NCI-H1092 (cell line): Measurements from ENCODE around the gene NATD1.

Experiments
- DNase-seq: peaks from one replicate; lab custom pipeline; 2025; lab: John Stamatoyannopoulos, UW

NATD1 gene

DNA sequence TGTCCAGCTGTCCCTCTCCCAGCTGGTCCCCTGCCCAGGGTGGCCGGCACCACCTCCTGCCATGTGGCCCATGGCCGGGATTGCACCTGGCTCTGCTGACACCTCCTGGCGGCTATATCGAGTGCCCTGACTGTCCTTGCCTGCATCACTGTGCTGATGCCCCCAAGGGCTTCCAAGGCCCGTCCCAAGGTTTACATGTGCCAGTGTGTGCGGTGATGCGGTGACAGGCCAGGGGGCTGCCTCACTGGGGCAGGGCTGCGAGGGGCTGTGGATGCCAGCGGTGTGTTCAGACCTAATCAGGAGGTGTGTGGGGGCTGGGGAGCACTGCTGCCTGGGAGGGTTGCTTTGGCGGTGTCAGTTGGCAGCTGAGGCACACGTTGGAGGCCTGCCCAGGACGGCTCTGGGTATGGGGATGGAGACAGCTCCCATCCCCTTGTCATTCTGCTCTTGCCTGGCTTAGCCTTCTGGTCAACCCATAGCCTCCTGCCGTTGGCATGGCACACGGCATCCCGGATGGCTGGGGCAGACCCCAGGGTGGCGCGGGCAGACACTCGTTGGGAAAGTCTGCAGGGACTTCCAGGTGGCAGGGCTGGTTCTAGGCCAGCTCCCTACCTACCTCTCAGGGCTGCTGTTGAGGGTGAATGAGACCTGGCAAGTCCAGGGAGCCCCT lies 36.8 kb upstream of the NATD1 start:
- peak; percentile 16 for DNase-seq

DNA sequence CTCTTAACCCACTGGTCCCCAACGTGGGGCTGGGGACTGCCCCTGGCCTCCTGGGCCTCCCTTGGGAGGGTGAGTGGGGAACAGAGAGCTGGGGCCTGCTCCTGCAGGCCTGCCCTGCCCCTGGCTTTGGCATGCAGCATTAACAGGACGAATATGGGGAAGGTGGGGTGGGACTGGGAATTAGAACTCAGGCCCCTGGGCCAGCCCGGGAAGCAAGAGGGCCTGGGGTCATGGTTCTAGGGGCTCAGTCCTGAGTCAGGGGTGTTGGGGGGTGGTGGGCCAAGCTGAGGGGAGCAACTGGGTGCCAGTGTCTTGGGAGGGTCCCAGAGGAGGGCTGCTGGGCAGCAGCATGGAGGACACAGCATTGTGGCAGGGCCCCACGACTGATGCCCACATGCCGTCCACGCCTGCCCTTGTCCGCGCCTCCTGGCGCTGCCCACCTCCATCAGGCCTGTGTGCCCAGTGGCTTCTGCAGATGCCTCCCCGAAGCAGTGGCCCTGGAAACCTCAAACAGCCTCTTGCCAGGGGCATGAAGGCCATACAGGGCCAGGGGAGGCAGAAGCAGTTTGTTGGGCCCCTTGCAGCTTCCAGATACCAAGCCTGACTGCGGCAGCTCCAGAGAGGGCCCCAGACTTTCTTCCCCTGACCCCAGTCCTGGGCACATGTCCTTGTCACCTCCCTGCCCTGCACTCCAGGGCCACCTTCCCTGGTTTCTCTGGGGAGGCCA lies 36.1 kb upstream of the NATD1 start:
- no peak for DNase-seq

DNA sequence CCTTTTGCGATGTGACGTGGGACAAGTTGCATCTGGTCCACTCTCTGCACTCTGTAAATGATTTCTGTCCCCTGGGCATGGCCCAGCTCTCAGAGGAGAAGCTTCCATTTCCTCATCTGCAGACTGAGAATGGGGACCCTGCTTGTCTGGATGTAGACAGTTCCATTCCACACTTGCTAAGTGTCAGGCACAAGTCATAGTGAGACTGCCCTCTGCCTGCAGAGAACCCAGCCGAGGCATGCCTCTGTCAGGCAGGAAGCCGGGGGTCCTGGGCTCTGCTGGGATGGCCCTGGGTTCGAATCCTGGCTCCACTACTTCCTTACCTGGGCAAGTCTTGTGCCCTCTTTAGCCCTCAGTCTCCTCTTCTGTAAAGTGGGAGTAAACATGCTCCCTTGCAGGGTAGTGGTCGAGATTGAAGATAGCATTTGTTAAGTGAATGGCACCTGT lies 35.4 kb upstream of the NATD1 start:
- DNase-seq, result no peak

DNA sequence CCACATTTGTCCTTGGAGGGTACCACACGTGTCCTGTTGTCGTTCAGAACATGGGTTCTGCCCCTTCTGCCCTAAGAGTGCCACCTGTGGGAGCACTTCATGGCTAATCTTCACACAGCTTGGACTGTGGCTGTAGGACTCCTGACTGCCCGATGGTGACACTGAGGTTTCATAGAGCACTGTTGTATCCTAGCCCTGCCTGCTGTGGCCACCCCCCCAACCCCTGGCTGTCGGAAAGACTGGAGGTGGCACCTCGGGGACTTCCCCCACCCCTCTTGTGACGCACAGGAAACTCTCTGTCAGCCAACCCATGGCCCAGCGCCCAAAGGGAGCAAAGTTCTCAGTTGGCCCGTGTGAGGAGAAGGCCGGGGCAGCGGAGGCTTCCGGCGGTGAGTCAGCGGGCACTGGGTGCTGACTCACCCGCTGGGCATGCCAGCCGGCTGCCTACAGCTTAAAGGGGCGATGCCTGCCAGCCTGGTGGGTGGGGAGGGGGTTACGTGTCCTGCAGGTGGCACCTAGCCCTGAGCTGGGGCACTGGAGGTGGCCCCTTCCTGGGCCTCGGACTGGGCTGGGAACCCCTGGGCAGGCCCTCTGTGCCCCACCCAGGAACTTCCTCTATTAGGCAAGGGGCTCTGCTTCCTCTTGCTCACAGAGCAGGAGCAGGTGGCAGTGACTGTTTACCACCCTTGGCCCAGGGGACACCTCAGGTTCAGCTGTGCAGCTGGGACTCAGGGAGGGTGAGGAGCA lies 34.7 kb upstream of the NATD1 start:
- DNase-seq, result no peak

DNA sequence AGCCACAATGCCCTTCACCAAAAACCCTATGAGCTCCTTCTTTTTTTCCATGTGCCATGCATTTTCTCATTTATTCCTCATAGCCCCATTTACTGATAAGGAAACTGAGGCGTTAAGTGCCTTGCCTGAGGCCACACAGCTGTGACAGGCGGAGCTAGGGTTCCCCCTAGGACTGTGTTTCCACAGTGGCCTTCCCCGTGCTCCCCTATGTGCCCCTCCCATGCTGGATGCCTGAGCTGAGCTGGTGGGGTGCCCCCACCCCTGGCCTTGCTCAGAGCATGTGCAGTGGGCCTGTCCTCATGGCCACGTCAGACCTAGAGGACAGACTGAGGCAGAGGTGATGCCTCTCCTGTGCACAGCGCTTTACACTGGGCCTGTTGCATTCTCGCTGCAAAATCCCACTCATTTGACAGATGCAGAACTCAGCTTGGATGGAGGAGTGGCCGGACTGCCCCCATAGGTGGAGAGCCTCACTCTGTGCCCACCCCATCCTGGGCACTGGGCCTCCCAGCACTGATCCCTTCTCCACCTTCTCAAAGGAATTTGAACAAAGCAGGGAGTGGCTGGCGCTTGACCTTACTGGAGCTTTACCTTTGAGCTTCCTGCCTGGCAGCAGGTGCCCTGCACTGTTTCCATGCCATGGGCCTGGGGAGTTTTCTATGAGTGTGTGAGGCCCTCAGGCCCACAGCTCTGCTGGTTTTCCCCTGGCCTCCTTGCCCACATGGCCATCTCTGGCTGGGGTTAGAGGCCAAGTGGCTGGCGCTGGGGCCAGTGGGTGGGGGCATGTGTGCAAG lies 33.9 kb upstream of the NATD1 start:
- no peak for DNase-seq

DNA sequence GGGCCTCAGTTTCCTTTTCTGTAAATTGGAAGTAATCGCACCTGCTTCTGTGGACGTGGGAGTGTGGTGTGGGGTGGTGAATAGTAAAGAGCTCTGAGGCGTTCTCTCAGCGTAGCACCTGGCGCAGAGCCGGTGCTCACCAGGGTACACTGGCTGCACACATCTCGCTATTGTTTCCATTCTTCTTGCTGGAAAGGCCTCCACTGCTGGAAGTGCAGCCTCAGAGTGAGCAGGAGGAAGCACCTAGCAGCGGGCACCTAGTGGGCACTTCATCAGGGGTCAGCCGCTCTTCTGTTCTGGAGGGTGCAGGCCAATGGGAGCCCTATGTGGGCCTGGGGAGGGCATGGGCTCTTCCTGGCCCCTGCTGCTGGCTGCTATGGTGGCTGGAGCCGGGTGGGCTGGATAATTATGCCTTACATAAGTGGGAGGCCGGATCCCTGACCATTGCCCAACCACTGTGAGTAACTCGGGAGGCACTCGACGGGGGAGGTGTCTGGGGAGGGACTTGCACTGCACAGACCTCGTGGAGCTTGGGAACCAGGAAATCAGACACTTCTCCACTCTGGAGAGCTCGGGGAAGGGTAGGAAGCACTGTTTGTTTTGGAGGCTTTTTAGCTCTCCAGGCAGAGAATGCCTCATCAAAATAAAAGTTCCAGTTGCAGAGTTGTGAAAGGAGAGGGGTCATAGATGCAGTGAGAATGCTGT lies 33.0 kb upstream of the NATD1 start:
- DNase-seq, result peak; percentile 22

DNA sequence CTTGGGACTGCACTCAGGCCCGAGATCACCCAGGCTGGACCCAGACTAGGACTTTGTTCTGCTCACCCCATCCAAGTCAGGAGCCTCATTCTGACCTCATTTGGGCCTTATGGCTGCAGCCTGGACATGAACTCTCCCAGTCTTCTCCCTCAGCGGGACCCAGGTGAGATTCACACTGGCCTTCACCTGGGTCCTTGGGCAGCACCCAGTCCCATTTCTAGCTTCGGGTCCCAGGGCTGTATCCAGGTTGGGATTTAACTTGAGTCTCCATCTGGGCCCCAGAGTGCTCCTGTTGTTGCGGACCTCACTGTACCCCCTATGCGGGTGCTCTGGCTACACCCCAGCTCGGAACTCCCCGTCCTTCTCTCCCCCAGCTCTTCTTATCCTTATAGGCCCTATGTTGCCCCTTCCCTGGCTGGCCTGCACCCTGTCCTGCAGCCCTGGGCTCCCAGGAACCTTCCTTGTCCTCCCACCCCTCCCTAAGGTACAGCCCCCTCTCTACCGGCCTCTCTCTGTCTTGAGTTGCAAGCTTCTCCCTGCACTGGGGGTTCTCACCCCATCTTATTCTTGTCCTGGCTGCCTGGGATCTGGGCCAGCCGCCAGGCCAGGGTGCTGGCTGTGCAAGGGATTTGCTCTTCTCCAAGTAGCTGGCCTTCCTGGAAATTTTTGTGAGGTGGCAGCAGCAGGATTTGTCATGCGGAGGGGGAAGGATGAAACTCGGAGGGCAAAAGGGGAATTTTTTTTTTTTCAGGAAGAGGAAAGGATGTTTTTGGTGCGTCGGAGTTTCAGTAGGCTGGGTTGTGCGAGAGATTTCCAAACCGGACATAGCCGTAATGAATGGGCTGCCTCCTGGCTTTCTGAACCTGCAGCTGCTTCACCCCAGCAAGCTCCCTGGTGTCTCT lies 32.2 kb upstream of the NATD1 start:
- DNase-seq, result no peak

DNA sequence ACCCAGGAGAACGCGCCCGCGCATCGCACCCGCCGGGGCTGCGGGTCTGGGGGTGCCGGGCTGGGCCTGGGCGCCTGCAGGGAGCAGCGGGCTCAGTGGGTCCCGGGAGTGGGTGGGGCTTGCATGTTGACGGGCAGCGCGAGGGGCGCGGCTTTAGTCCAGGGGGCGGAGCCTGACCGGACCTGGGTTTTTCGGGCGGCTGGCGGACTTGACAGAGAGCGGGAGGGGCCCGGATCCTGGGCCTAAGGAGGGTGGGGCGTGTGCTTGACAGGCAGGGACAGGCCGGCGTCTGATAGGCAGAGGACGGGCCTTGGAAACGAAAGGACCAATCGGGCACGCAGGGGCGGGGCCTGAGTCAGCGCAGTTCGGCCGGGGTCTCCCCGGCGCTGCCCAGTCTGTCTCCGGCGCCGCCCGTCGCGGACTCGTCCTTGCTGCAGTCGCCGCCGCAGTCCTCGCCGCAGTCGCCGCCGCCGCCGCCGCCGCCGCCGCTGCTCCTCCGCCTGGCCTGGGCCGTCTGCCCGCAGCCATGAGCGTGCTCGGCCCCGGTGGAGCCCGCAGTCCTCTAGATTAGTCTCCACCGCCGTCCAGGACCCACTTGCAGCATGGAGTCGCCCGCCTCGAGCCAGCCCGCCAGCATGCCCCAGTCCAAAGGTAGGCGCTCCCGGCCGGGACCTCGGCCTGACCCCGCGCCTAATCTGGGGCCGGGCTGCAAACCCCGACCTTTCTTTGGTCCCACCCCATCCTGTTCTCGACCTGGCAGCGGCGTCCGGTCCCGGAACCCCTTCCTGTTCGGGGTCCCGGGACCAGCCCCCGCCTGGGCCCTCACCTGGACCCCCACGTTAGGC lies 31.3 kb upstream of the NATD1 start, which contains the start of gene MAP2K3:
Gene MAP2K3, plus strand, starts transcription at position 393 of the 845 bp plus-strand sequence. Its CDS starts 210 bp downstream, at position 603.
- peak; percentile 96 for DNase-seq

DNA sequence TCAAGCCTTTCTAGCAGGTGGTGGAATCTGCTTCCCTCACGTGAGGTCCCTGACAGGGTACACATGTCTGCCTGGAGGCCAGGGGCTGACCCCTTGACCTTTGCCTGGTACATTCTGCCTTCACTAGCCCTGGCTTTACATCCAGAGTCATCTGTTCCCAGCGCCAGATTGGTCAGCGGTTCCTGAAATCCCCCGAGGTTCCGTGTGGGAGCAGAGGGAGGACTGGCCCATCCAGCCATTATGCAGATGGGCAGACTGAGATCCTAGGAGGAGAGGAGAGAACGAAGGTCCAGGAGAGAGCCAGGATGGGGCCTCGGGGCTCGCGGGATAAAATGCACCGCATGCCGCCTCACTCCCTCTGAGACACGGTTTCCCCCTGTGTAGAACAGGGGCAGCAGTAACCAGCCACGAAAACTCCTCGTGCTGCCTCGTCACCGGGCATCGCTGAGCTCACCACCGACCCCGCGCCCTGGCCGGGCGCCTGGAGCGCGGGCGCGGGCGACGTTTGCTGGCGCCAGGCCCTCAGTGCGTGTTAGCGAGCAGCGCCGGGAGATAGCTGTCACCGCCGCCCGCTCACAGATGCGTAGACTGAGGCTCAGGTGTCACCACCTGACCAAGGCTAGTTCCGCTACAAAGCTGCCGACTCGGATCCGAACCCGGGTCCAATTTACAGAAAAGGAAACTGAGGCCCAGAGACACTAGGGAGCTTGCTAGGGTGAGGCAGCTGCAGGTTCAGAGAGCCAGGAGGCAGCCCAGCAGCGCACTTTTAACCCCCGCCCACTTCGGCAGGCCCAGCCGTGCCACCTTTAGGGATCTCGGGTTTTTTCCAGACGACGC lies 30.5 kb upstream of the NATD1 start:
- DNase-seq, result no peak

DNA sequence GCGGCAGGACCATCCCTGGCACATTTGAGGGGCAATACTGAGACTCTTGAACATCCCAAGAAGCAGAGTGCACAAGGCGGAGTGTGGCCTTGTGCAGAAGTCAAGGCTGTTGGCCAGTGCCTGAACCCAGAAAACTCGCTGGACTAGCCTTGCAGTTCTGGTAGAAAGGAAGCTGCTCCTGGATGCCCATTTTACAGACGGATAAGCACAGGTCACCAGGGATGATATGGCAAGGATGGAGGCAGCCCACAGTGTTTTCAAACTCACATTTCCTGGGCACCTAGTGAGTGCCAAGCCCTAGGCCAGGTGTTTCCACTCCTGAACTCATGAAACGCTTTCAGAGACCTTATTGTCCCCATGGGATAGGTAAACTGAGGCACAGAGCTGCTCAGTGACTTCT lies 29.6 kb upstream of the NATD1 start:
- no peak for DNase-seq

DNA sequence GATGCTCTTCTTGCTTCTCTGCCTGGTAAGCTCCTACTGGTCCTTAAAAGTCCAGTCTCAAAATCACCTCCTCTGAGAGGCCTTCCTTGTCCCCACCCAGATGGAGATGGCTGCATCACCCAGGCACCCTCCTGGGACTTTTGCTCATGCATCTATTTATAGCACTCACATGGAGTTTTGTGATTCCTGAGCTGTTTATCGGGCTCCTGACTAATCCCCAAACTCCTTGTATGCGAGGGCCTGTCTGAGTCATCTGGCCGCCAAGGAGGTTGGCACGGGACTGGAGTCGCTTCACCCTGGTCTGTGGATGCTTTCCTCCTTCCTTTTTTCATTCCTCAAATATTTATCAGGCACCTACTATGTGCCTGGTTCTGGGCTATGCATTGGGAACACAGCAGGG lies 29.0 kb upstream of the NATD1 start:
- no peak for DNase-seq

DNA sequence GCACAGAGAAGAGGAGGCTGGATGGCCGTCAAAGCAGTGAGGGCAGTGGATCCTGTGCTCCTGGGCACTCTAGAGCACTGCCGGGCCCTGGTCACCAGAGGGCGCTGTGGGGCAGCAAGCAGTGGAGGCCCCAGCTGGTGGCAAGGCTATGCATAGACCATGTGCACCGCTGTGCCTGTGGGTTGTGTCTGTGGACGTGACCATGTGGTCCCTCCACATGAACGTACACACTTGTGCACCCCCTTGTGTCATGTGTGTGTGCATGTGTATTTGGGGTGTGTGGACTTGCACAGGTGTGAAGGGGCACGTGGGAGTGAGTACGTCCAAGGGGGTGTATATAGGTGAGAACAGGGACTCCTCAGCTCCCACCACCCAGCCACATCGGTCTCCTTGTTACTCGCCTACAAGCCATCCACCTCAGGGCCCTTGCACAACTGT lies 26.9 kb upstream of the NATD1 start:
- peak; percentile 59 for DNase-seq

DNA sequence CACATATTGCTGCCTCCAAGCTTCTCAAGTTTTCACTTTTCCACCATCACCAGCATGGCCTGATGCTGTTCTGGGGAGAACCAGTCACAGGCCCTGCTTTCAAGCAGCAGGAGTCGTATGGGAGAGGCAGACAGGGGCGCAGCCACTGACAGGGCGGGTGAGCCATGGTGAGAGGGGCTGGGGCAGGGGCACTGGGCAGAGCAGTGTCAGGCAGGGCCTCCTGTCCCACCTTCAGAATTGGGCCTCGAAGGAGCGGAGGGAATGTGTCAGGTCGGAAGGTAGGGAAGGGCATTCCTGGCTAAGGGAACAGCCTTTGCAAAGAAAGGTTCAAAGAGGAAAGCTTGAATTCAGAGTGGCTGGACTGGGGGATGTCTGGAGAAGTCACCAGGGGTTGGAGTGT lies 26.4 kb upstream of the NATD1 start:
- DNase-seq, result no peak

DNA sequence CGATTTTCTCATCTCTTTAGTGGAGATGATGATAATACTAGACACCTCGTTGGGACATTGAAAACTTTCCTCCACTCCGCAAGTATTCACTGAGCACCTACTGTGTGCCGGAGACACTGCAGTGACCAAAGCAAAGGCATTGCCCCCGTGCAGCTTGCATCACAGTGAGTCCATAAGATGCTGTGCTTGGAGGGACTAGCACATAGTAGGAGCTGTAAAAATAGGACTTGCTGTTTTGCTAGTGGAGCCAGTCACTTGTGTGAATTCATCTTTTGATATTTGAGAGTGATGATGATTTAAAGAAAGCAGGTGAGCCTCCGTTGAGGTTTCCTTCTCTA lies 26.0 kb upstream of the NATD1 start:
- DNase-seq, result no peak

DNA sequence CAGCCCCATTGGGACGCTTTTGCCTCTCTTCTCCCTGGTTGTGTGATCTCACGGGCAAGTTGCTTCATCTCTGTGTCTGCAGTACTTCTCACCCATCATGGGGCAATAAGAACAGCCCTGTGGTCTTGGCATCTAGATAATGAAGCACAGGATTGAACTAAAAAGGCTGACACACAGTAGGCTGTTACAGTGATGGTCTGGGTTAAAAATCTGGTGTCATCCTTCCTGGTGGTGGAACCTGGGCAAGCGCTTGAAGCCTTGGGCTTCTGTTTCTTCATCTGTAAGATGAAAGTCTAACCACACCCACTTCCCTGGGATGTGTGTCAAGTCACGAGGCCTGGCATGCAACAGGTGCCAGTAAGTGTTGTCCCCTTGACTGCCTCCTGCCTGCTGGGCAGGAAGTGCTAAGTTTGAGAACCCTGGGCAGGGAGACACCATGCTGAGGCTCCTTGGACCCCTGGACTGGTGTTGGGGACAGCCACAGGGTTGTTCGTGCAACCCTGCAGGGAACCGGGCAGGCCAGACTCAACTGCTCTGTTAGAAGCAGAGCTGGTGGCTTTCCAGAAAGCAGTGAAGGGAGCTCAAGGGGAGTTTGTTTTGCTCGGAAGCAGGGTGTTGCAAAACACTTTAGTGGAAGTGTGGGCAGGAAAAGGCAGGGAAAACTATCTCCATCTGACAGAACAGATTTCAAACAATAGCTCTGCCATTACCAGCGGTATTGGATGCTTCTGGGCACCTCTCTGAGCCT lies 25.4 kb upstream of the NATD1 start:
- DNase-seq, result no peak

DNA sequence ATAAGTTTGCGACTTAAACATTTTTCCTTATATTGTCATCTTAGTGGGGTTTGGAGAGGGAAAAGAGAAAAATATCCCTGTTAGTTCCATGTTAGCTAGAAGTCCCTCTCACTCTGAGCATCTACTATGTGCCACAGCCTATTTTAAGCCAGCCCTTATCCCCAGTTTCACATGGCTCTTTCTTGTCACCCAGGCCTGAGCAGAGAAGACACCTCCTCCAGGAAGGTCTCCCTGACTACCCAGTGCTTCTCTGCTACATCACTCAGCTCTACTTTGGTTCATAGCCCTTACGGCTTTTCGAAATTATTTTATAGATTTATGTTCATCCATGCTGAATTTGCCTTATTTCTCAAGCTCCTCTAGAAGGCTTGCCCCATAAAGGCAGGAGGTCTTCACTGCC lies 24.1 kb upstream of the NATD1 start:
- DNase-seq, result no peak

DNA sequence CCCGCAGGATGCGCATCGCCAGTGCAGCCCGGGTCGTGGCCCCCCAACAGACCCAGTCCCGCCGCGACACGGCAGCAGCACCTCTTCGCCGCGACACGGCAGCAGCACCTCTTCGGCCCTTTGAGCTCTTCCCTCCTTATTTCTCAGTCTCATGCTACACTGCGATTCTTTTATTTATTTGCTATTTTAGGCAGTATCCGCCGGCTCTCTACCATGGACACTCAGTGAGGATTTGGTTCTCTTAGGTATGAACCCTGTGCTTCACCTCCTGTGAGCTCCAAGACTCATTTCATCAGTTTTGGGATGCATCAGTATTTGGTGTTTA lies 23.0 kb upstream of the NATD1 start:
- no peak for DNase-seq
